Measurements from ENCODE around the gene MLPH. TPM values are rescaled to one million over a fixed set of nuclear protein-coding genes. Genes with fewer than 3 reads are reported as not detected.

MLPH gene
- total RNA-seq, 1 donor from 2014 or later, result not detected

DNA sequence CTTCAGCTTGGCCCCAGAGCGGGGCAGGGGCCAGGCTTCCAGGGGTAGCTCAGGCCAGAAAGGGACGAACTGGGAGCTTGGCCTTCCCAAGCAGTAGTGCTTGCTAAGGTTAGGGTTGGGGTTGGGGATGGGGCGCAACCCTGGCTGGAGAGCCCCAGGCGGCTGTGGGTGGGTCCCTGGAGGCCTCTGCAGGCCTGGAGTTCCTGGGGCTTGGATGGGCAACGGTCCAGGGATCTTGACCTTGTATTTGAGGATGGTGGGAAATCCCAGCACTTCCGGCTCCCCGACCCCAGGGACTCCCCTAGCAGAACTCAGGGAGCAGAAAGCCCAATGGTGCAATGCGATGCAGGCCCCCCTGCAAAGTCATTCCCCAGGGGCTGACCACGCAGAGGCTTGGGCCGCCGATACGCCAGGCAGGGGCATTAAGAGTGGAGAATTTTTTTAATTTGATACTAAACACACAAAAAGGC, 12.6 kb upstream of the MLPH start:
- no peaks in the 10 kb centered on the region for H3K36me3 Mint-ChIP-seq (ENCODE audit: low read depth)
- peaks cover 20% of the 10 kb centered on the region for H3K27me3 Mint-ChIP-seq (ENCODE audit: insufficient read depth)

DNA sequence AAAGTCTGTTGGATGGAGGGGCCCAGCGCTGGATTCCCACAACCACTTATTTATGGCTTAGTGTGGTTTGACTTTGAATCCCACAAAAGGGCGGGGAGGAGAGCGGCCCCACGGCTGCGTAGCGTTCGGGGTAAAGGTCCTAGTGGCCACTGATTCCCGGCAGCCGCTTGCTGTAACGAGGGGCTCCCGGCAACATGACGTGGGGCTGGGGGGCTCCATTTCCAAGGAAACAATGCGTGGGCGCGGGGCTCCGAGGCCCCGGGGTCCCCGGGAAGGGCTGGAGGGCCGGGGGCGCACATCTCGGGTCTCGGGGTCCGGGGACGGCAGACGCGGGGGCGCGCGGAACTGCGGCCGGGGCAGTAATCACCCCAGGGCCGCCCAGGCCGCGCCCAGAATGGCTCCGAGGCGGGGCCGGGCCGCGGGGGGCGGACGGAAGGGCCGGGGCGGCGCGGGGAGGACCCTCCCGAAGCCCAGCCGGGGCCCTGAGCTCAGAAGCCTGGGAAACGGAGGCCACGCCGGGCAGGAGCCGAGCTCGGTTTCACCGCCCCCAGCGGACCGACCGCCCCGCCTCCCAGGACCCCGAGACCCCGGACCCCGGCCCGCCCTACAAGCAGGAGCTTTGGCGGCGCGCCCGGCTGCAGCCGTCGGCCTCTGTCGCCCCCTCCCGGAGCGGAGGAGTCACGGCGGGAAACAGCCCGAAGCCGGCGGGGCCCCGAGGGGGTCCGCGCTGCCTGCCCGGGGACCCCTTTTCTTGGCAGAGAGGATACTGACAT, 11.9 kb upstream of the MLPH start:
- Mint-ChIP-seq H3K27me3 (ENCODE audit: insufficient read depth) (peaks cover 20% of the 10 kb centered on the region), H3K27ac (peak overlapping the region; percentile 87), H3K36me3 (ENCODE audit: low read depth) (no peaks in the 10 kb centered on the region), H3K9me3 (no peaks in the 10 kb centered on the region), H3K4me1 (ENCODE audit: low read depth) (peaks cover 12% of the 10 kb centered on the region), H3K4me3 (peak overlapping the region; percentile 83)
- intact Hi-C loops (cut with micrococcal nuclease), result loop anchor here (1.0 kb wide), 6 partner anchors 34 to 390 kb away; partner anchors contain the start of gene COPS8
- DNase-seq (ENCODE audit: low spot score), result peak; percentile 67

More for the DNA sequence above, 12.6 kb upstream of the MLPH start:
- intact Hi-C loops (cut with micrococcal nuclease), result no loop called here
- H3K4me1 Mint-ChIP-seq (ENCODE audit: low read depth), result peaks cover 12% of the 10 kb centered on the region
- no peak for DNase-seq (ENCODE audit: low spot score)
- H3K9me3 Mint-ChIP-seq, result no peaks in the 10 kb centered on the region
- H3K27ac Mint-ChIP-seq, result peak overlapping the region; percentile 87
- peak overlapping the region; percentile 83 for H3K4me3 Mint-ChIP-seq

DNA sequence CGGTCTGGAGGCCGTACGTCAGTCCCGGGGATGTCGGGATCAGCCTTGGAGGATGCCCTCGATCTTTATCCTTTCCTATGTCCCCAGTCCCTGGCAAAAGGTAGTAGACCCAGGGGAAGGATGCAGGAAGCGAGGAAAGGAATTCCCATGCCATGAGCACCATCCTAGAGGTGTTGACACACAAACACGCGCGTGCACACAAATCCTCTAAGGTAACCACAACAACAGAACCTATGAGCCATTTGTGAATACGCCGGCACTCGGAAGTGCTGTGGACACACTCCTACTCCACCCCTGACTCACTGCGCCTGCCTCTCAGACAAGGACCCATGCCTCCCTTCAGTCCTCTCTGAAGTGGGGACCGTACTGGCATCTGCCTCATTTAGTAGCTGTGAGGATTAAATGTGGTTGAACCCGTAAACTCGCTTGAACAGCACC, 11.3 kb upstream of the MLPH start:
- Mint-ChIP-seq H3K27ac (peak overlapping the region; percentile 79), H3K9me3 (no peaks in the 10 kb centered on the region), H3K36me3 (ENCODE audit: low read depth) (no peaks in the 10 kb centered on the region), H3K4me1 (ENCODE audit: low read depth) (peaks cover 12% of the 10 kb centered on the region), H3K27me3 (ENCODE audit: insufficient read depth) (peaks cover 22% of the 10 kb centered on the region), H3K4me3 (peak overlapping the region; percentile 79)
- no peak for DNase-seq (ENCODE audit: low spot score)
- intact Hi-C loops (cut with micrococcal nuclease), result loop anchor here (1.0 kb wide), 6 partner anchors 34 to 390 kb away; partner anchors contain the start of gene COPS8

DNA sequence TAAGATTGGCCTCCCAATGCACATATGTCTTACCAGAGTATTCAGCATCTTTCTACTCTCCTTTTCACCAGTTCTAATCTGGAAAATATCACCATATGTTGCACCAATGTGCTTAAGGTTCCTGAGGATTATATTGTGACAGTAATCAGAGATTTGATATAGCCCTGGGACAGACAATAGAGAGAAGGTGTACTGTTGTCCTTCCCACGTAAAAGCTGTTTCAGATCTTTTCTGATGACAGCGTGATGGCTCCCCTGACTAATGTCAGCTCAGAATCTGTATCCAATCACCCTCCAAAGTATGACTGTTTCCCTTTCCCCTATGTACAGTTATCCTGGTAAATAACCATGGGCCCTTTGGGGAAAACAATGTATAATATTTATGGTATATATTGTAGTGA, 9.0 kb upstream of the MLPH start:
- DNase-seq (ENCODE audit: low spot score), result no peak
- Mint-ChIP-seq H3K27me3 (ENCODE audit: insufficient read depth) (peaks cover 29% of the 10 kb centered on the region), H3K27ac (no peak overlapping the region), H3K9me3 (no peaks in the 10 kb centered on the region), H3K4me3 (no peak overlapping the region), H3K36me3 (ENCODE audit: low read depth) (no peaks in the 10 kb centered on the region), H3K4me1 (ENCODE audit: low read depth) (peaks cover 12% of the 10 kb centered on the region)
- intact Hi-C loops (cut with micrococcal nuclease), result no loop called here

DNA sequence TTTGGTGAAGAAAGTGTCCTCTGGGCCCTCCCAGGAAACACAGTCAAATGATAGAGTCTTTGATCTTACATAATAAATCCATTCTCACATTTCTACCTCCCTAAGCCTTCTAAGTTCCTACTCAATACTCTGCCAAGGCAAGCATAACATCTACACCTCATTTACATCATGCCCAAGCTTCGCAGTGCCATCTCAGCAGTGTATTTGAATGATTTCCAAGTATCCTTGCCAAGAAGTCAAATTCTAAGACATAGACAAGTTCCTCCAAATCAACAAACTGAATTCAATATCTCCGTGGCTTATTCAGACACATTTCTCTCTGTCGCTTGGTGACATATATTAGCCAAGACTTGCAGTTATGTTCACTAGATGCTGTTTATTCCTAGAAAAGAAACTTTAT, 8.1 kb upstream of the MLPH start:
- Mint-ChIP-seq H3K27me3 (ENCODE audit: insufficient read depth) (peaks cover 32% of the 10 kb centered on the region), H3K9me3 (no peaks in the 10 kb centered on the region), H3K4me1 (ENCODE audit: low read depth) (peaks cover 10% of the 10 kb centered on the region), H3K36me3 (ENCODE audit: low read depth) (no peaks in the 10 kb centered on the region), H3K4me3 (no peak overlapping the region), H3K27ac (no peak overlapping the region)
- DNase-seq (ENCODE audit: low spot score), result no peak
- intact Hi-C loops (cut with micrococcal nuclease), result no loop called here

DNA sequence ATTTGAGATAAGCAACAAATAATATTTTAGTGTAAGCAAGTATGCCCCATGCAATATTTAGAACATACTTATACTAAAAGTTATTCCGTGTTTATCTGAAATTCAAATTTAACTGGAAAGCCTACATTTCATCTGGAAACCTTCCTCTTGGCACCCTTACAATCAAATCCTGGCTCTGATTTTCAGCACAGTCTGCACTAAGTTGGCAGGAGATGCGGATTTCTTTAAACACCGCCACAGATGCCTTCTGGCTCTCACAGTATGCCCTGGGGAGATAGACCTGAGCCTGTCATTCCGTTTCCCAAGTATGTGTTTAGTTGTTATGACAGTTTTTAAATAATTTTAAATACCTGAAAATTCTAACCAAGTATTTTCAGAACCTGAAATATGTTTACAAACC, 7.3 kb upstream of the MLPH start:
- intact Hi-C loops (cut with micrococcal nuclease), result no loop called here
- no peaks in the 10 kb centered on the region for H3K9me3 Mint-ChIP-seq
- H3K36me3 Mint-ChIP-seq (ENCODE audit: low read depth), result no peaks in the 10 kb centered on the region

DNA sequence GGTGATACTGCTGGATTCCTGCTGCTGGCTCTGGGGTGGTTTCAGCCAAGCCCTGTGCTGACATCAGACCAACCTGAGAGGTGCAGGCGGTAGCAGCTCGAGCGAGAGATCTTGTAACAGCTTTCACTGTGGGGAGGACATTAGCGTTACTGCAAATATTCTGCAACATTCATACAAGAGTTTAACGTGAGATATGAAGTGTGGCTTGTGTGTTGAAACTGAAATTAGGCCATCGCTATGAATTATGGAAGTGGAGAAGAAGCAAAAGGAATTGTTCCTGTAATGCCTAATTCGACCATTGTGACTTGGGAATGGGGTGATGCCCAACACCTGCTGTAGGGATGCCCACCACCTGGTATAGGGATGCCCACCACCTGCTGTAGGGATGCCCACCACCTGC, 6.5 kb upstream of the MLPH start:
- Mint-ChIP-seq H3K27ac (no peak overlapping the region), H3K36me3 (ENCODE audit: low read depth) (no peaks in the 10 kb centered on the region), H3K4me3 (no peak overlapping the region), H3K4me1 (ENCODE audit: low read depth) (peaks cover 7% of the 10 kb centered on the region), H3K27me3 (ENCODE audit: insufficient read depth) (peaks cover 43% of the 10 kb centered on the region), H3K9me3 (no peaks in the 10 kb centered on the region)
- intact Hi-C loops (cut with micrococcal nuclease), result no loop called here
- no peak for DNase-seq (ENCODE audit: low spot score)

More for the DNA sequence above, 7.3 kb upstream of the MLPH start:
- no peak overlapping the region for H3K27ac Mint-ChIP-seq
- peaks cover 7% of the 10 kb centered on the region for H3K4me1 Mint-ChIP-seq (ENCODE audit: low read depth)
- H3K27me3 Mint-ChIP-seq (ENCODE audit: insufficient read depth), result peaks cover 37% of the 10 kb centered on the region
- no peak overlapping the region for H3K4me3 Mint-ChIP-seq
- no peak for DNase-seq (ENCODE audit: low spot score)

DNA sequence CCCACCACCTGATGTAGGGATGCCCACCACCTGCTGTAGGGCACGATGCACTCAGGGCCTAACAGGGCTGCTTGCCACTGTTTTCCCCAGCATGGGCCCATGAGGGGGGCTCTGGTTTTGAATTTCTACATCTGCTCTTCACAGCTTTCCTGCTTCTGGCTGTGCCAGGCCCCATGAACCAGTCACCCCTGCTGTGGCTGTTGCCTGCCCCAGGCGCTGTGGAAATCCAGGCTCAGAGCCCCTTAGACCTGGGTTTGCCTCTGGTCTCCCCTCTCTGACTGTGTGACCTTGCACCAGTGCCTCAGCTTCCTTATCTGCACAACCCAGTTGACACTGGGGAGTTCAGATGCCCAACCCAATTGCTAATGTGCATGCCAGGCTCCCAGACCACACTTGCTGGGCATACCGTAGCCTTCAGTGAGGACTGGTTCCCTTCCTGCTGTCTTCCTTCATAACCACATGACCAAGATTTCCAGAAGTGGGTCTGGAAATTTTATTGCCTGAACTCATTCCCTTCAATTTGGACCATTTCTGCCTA, 6.0 kb upstream of the MLPH start:
- intact Hi-C loops (cut with micrococcal nuclease), result no loop called here
- no peaks in the 10 kb centered on the region for H3K36me3 Mint-ChIP-seq (ENCODE audit: low read depth)
- H3K4me3 Mint-ChIP-seq, result no peak overlapping the region
- H3K9me3 Mint-ChIP-seq, result no peaks in the 10 kb centered on the region
- peaks cover 48% of the 10 kb centered on the region for H3K27me3 Mint-ChIP-seq (ENCODE audit: insufficient read depth)
- H3K4me1 Mint-ChIP-seq (ENCODE audit: low read depth), result peaks cover 2% of the 10 kb centered on the region
- DNase-seq (ENCODE audit: low spot score), result no peak
- no peak overlapping the region for H3K27ac Mint-ChIP-seq

DNA sequence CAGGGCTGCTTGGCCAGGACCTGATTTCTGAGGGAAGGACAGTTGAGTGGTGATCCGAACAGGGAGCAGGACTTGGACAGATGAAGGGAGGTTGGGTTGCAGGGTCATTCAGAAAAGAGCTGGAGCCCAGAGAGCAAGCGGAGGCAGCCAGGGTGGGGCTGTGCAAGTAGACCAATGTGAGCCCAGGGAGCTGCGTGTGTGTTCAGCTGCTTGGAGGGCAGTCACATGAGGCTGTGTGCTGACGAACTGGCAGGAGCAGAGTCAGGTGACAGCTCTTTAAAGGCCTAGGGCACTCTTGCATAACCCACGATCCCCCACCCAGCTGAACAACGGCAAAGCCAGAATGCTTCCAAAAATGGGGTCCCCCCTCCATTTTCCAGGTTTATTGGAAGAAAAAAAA, 4.6 kb upstream of the MLPH start:
- H3K27ac Mint-ChIP-seq, result no peak overlapping the region
- no peaks in the 10 kb centered on the region for H3K4me1 Mint-ChIP-seq (ENCODE audit: low read depth)
- DNase-seq (ENCODE audit: low spot score), result no peak
- no peaks in the 10 kb centered on the region for H3K36me3 Mint-ChIP-seq (ENCODE audit: low read depth)
- no peaks in the 10 kb centered on the region for H3K9me3 Mint-ChIP-seq
- H3K4me3 Mint-ChIP-seq, result no peak overlapping the region
- H3K27me3 Mint-ChIP-seq (ENCODE audit: insufficient read depth), result peaks cover 40% of the 10 kb centered on the region
- intact Hi-C loops (cut with micrococcal nuclease), result no loop called here

DNA sequence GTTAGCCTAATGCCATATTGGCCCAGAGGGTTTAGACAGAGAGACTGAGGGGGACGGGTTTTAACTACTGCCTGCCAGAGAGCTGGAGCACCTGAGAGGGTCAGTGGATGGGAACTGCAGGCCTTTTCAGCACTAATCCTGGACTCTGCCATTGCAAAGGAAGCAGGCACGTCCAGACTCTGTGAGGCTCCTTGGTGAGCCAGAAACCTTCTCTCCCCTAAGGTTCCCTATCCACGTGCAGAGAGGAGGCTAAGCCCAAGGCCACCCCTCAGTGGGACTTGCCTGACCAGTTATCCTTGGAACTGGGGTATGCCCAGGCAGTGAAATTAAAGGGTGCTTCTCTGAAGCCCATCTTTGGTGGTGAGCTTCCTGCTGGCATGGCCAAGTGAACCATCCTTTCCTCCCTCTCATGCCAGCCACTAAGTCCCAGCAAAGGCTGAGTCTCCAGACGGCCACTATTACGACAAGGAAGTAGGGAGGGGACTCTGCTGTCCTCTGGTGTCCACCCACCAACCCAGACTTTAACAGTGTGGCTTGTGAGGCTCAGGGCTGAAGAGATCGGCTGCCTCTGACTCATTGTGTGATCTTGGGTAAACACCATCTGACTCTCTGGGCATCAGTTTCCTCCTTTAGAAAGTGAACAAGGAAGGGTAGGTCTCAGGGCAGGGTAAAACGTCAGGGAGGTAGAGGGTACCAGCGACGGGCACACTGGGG, 3.9 kb upstream of the MLPH start:
- Mint-ChIP-seq H3K27ac (no peak overlapping the region), H3K4me1 (ENCODE audit: low read depth) (no peaks in the 10 kb centered on the region), H3K27me3 (ENCODE audit: insufficient read depth) (peaks cover 42% of the 10 kb centered on the region), H3K4me3 (no peak overlapping the region), H3K36me3 (ENCODE audit: low read depth) (no peaks in the 10 kb centered on the region), H3K9me3 (no peaks in the 10 kb centered on the region)
- intact Hi-C loops (cut with micrococcal nuclease), result no loop called here
- DNase-seq (ENCODE audit: low spot score), result no peak

DNA sequence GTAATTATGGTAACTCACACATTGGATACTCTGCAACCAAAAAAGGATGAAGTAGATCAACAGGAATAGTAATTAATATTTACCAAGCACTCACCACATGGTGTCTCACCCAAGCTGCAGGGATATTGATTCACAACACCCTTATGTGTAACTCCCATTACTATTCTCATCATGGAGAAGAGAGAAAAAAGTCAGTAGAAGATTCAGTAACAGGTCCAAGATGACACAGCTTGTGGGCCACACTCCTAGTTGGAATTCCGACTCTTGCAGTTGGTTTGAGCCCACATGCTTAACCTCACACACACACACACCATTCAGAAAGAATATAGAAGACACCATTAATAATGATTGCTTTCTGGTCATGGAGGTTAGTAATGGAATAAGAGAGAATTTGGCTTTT, 1.7 kb upstream of the MLPH start:
- H3K36me3 Mint-ChIP-seq (ENCODE audit: low read depth), result no peaks in the 10 kb centered on the region
- H3K27me3 Mint-ChIP-seq (ENCODE audit: insufficient read depth), result peaks cover 51% of the 10 kb centered on the region

DNA sequence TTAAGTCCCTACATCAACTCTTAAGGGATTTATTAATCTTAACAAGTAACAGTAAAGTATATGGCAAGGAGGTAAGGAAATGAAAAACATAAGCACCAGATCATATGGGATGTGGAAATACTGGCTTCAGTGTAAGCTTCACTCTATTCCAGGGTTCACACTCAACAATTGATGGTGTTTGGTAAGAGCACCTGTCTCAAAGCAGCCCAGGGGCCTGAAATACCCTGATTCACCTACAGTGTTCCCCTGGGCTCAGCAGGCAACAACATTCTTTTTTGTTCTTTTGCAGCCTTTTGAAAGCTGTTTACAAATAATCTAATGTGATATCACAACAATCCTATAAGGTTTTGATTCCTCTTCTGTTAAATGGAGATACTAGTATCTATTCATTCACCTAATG, 1.2 kb upstream of the MLPH start:
- Mint-ChIP-seq H3K27ac (no peak overlapping the region), H3K4me3 (no peak overlapping the region), H3K4me1 (ENCODE audit: low read depth) (no peaks in the 10 kb centered on the region), H3K36me3 (ENCODE audit: low read depth) (no peaks in the 10 kb centered on the region), H3K9me3 (peaks cover 6% of the 10 kb centered on the region), H3K27me3 (ENCODE audit: insufficient read depth) (peaks cover 51% of the 10 kb centered on the region)
- intact Hi-C loops (cut with micrococcal nuclease), result no loop called here
- DNase-seq (ENCODE audit: low spot score), result no peak

More for the DNA sequence above, 1.7 kb upstream of the MLPH start:
- H3K9me3 Mint-ChIP-seq, result peaks cover under 1% of the 10 kb centered on the region
- no peak overlapping the region for H3K4me3 Mint-ChIP-seq
- intact Hi-C loops (cut with micrococcal nuclease), result no loop called here
- H3K4me1 Mint-ChIP-seq (ENCODE audit: low read depth), result no peaks in the 10 kb centered on the region
- DNase-seq (ENCODE audit: low spot score), result no peak
- no peak overlapping the region for H3K27ac Mint-ChIP-seq

DNA sequence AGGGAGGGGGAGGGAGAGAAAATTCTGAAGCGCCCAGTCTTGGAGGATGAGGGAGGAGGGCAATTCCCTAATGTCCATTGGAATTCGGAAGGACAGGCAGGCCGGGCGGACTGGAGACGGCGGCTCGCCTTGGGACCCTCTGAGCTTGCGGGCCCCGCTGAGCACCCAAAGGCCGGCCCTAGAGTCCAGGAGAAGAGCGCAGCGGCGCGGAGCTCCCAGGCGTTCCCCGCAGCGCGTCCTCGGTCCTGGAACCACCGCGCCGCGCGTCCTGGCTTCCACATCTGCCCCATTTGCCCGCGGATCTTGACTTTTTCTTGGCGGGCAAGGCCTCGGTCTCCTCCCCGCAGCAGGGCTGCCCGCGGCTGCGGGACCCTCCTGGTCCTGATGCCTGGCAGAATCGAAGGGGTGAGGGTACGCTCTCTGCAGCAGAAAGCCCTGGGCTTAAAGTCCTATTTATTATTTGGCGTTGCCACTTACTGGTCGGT, 675 bp upstream of the MLPH start:
- Mint-ChIP-seq H3K36me3 (ENCODE audit: low read depth) (no peaks in the 10 kb centered on the region), H3K4me1 (ENCODE audit: low read depth) (no peaks in the 10 kb centered on the region), H3K9me3 (peaks cover 11% of the 10 kb centered on the region), H3K27me3 (ENCODE audit: insufficient read depth) (peaks cover 49% of the 10 kb centered on the region), H3K27ac (no peak overlapping the region), H3K4me3 (no peak overlapping the region)
- intact Hi-C loops (cut with micrococcal nuclease), result no loop called here
- no peak for DNase-seq (ENCODE audit: low spot score)

All from activated T-helper 1 cell treated with anti-CD3 and anti-CD28 coated beads, Interleukin-12 subunit alpha, Interleukin-12 subunit beta, Interleukin-2, Interleukin-4 antibody, amounts not matched to agents 30 ng/mL and 10 ng/mL and 1 ng/mL, durations not matched to agents 14 hours and 24 hours and 36 hours (primary cell).